GM19397 (cell line): ENCODE data around the gene CD209.

Source experiments
- ATAC-seq: cut with Tn5 transposase; IDR thresholded peaks from one replicate; pipeline ENCODE4 v1.9.1; 2021; ENCODE audit warnings: mild to moderate bottlenecking, moderate library complexity; ENCODE audit not compliant: unreplicated experiment

CD209 gene

DNA sequence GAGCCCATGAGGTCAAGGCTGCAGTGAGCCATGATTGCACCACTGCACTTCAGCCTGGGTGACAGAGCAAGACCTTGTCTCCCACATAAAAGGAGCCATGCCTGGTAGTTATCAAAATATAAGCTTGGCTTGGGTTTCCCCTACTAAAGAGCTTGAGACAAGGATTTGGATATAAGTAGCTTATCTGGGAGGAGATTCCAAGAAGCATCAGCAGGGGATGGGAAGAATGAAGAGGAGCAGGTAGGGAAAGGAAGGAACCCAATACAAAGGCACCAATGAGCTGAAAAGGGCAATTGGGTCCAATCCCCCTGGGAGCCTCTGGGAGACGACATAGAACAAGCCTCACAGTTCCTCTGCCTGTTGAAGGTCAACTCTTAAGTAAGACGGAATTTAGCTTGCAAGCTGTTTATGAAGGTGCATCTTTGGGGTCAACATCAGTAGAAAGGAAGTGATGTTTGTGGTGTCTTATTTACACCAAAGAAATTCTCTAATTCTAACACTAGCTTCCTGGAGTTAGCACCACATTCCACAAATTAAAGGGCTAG is 8.1 kb downstream of the CD209 start:
- no peak for ATAC-seq

GRCh38 chr19:7738023-7738422 is 9.3 kb downstream of the CD209 start:
- no peak for ATAC-seq

DNA sequence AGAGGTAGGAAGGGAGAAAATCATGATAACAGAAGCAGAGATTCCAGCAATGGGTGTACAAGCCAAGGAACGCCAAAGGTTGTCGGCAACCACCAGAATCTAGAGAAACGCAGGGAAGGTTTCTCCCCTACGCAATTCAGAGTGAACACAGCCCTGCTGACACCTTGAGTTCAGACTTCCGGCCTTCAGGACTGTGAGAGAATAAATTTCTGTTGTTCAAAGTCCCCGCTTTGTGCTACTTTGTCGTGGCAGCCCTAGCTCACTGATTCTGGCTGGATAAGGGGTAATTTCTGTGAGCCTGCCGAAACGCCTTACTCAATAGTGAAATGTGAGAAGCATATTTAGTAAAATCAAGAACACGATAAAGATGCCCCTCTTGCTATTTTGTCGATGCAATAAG is 10.1 kb downstream of the CD209 start:
- no peak for ATAC-seq

GRCh38 chr19:7736148-7736547 is 11.2 kb downstream of the CD209 start:
- ATAC-seq, result no peak

GRCh38 chr19:7734220-7735203 is 12.8 kb downstream of the CD209 start:
- ATAC-seq, result no peak

DNA sequence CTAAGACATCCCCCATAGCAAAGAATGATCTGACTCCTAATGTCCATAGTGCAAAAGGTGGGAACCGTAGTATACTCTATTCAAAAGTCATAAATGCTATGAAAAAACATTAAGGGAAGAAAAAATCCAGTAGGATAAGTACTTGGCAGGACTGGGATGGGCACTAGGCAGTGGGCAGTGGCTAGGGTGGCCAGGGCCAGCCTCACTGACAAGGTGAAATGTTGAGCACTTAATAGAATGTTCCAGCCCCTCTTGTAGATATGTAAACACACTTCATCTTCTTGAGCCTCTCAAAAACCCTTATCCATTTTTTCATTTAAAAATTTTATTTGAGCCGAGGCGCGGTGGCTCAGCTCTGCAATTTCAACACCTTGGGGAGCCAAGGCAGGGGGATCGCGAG is 14.0 kb downstream of the CD209 start:
- no peak for ATAC-seq

DNA sequence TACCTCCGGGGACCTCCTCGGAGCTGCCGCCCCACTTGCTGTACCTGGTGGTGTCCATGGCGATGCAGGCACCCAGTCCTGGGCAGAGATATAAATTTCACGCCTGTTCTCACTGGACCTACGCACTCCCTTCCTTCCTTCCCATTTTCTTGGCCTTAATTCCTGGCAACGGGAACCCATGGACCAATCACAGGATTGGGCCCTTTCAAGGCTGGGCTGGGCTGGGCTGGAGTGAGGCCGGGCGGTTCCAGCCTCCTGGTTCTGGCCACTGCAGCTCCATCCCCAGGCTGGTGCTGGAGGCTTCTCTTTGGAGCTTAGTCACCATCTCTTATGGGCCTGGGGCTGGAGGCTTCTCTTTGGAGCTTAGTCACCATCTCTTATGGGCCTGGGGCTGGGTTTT is 15.3 kb downstream of the CD209 start, which contains the start of gene CLEC4G:
TSS of gene CLEC4G (minus strand) at position 66 of the 400 bp plus-strand sequence. CDS start at position 58, 8 bp downstream.
- ATAC-seq, result no peak

DNA sequence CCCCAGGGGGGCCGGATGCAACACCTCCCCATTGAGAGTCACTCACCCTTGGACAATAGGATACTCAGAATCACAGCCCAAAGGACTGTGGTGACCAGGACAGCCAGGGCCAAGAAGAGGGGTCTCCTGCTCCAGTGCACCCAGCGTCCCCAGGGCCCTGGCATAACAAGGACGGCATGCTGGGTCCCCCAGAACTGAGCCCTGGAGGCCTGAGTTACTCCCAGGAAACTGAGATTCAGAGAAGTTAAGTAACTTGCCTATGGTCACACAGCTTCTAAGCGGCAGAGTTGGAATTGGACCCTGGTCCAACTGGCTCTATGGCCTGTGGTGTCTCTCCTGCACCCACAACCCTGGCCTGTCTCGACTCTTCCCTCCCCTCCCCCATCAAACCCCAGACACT is 15.7 kb downstream of the CD209 start:
- no peak for ATAC-seq

DNA sequence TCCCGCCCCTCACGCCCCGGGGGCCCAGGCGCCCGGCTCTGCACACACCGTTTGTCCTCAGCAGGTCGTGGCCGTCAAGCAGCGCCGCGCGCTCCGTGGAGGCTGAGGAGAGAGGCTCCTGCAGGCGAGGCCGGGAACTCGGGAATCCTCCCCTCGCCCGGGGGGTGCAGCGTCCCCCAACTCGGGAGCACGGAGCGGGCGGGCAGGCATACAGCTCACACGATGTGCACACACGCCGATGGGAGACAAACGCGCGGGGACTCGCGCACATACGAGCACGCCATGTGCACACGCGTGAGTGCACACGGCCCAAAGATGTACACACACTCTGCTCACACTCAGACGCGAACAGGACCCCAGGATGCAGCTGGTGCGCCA is 16.1 kb downstream of the CD209 start:
- no peak for ATAC-seq

DNA sequence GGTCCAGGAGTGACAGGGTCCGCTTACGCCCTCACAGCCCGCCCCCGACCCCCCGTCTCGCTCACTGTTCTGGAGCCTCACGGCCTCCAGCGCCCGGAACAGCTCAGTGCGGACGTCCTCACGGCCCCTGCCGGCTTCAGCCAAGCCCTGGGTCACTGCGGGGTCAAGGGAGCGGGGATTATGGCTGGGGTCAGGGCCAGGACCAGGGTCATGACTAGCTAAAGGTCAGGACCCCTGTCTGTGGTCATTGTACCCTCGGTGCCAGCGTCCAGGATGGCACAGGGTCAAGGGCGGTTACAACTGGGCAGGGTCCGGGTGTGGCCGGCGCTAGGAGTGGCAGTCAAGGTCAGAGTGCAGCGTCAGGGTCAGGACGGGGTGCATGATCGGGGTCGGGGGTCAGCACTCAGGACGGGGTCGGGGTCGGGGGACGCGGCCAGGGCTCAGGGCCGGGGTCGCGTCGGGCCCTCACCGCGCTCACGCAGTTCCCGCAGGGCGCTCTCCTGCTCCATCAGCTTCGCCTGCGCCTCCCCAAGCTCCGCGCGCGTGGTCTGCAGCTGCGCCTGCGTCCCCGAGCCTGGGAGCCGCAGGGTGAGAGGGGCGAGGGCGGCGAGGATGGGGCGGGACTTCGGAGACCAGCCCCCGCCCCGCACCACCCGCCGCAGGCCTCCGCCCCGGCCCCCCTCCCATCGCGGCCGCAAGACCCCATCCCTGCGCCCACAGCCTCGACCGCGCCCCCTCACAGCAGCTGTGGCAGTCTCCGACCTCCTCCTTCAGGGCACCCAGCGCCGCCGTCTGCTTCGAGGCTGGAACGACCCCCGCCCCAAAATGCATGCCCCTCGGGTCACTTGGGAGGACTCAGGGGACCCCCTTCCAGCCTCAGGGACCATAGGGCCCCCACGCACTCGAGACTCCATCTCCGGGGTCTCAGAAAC is 16.8 kb downstream of the CD209 start:
- ATAC-seq, result no peak

- no peak for ATAC-seq
Observed at GRCh38 chr19:7729831-7730285, 17.5 kb downstream of the CD209 start.

GRCh38 chr19:7729211-7729610 is 18.1 kb downstream of the CD209 start:
- ATAC-seq, result no peak

DNA sequence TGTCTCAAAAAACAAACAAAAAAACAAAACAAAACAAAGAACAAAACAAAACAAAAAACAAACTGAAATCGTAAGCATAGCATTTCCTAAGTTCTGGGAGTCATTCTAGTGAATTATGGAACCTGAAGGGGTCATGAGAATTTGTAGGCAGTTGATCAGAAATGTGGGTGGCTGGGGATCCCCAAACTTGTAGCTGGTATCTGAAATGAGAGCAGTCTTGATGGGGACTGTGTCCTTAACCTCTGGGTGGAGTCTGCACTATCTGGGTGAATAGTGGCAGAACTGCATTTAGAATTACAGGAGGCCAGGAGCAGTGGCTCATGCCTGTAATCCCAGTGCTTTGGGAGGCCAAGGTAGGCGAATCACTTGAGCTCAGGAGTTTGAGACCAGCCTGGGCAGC is 21.5 kb downstream of the CD209 start:
- ATAC-seq, result no peak

DNA sequence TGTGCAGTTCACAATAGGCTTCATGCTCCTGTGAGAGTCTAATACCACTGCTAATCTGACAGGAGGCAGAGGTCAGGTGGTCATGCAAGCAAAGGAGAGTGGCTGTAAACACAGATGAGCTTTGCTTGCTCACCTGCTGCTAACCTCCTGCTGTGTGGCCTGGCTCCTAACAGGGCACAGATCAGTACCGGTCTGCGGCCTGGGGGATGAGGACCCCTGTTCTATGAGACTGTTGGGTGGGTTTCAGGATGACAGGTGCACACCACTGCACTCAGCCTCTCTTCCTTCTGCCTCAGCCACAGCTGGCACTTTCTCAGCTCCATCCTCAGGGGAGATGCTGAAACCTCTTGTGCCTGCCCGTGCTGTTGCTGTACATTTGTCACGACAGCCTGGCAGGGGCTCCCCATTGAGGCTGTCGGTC is 25.1 kb downstream of the CD209 start:
- ATAC-seq, result no peak

DNA sequence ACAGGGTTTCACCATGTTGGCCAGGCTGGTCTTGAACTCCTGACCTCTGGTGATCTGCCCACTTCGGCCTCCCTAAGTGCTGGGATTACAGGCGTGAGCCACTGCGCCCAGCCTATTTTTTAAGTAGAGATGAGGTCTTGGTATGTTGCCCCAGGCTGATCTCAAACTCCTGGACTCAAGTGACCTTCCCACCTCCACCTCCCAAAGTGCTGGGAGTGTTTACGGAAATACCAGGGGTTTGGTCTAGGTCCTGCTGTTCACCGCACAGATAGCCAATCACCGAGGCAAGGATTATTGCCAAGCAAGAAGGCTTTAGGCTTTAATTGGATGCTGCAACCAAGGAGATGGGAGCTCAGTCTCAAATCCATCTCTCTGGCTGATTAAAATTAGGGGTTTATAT is 27.0 kb downstream of the CD209 start:
- ATAC-seq, result no peak

DNA sequence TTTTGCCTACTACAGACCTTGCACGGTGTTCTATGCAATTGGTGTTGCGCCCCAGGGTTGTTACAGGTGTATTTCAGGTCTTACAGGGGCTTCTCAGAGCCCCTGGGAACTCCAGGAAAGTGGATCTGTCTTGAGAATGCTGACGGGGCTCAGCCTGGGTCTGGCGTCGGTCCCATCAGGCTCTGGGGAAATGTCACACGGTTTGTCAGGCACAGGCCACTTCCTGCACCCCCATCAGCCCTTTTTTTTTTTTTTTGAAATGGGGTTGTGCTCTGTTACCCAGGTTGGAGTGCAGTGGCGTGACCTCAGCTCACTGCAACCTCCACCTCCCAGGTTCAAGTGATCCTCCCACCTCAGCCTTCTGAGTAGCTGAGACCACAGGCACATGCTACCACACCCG is 28.7 kb downstream of the CD209 start:
- ATAC-seq, result no peak

GRCh38 chr19:7716762-7717161 is 30.6 kb downstream of the CD209 start:
- no peak for ATAC-seq

DNA sequence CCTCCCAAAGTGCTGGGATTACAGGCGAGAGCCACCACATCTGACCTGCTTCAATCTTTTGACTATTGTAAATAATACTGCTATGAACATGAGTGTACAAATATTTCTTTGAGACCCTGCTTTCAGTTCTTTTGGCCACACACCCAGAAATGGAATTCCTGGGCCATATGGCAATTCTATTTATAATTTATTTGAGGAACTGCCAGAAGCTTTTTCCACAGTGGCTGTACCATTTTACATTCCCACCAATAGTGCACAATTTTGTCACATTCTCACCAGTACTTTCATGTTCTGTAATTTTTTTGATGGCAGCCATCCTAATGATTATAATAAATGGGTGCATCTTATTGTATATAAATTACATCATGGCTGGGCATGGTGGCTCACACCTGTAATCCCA is 31.7 kb downstream of the CD209 start:
- no peak for ATAC-seq

DNA sequence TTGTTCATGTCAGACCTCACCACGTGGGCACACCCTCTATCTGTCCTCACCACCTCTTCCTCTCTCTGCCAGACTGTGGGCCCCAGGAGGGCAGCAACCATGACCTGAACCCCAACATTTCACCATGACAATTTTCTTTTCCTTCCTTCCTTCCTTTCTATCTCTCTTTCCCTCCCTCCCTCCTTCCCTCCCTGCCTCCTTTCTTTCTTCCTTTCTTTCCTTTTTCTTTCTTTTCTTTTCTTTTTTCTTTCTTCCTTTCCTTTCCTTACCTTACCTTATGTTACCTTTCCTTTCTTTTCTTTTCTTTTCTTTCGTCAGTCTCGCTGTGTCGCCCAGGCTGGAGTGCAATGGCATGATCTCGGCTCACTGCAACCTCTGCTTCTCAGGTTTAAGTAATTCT is 36.7 kb downstream of the CD209 start:
- no peak for ATAC-seq

DNA sequence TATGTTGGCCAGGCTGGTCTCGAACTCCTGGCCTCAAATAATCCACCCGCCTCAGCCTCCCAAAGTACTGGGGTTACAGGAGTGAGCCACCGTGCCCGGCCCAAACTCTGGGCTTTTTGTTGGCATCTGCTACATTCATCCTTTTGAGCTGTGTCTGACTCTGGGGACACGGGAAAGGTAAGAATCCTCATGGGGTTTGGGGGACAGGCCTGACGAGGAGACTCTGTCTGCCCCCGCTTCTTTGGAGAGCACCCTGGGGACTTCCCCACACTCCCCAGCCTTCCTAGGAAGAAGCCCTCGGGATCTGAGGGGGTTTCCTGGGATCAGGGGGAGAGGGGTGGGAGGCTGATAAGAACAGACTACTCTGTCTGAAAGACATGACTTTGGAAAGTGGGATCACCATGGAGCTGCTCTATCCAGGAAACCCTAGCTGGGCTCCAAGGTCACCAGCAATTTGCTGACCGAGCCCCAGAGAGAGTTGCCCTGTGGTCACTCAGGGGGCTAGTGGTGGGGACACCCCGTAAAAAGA is 37.3 kb downstream of the CD209 start:
- no peak for ATAC-seq

DNA sequence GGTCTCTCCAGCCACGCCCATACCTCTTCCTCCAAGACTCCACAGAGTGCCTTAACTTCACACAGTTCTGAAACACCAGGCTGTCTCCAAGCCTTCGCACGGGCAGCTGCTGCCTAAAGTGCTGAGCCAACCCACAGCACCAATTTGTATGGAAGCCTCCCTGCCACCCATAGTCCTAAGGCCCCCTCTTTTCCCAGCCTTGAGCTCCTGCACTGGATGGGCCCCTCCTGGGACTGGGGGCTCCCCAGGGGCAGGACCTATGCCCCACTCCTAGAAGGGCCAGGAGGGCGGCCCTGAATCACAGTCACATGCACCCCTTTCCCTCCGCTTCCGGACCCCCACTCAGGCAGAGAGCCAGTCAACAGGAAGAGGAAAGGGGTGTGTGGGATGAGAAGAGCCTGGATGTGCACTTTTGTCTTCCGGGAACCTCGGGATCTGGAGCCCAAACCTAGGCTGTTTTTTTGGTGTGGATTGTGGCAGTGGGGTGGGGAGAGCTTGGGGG is 40.3 kb downstream of the CD209 start:
- no peak for ATAC-seq
